NT2/D1 (cell line): ENCODE data around the gene DISC1.

Experiments used
- SUZ12 ChIP-seq: IDR thresholded peaks from 2 replicates; pipeline ENCODE4 v1.6.1; 2011; ENCODE audit not compliant: insufficient read length, insufficient read depth; ENCODE audit errors: extremely low read depth
- YY1 ChIP-seq: IDR thresholded peaks from 2 replicates; pipeline ENCODE4 v1.6.1; 2011; ENCODE audit not compliant: insufficient read length, insufficient read depth
- ZNF274 ChIP-seq: IDR thresholded peaks from 2 replicates; pipeline ENCODE4 v1.6.1; 2011; ENCODE audit warnings: mild to moderate bottlenecking, low read depth, low read length

- TF ChIP-seq ZNF274, result no peak
- no peak for TF ChIP-seq SUZ12
- no peak for TF ChIP-seq YY1
These were observed 311.6 kb downstream of the DISC1 start for GRCh38 chr1:231938211-231938610.
